Hepatocyte (in vitro differentiated cells): ENCODE results near the gene RPL29.

Source experiments
- CTCF ChIP-seq: fragments of 200-600 bp; sonication (generic); IDR thresholded peaks from 2 replicates; pipeline ENCODE4 v1.5.1; 2016; ENCODE audit warnings: antibody characterized with exemption, mild to moderate bottlenecking; ENCODE audit not compliant: poor library complexity
- EZH2 ChIP-seq: fragments of 200-600 bp; sonication (generic); IDR thresholded peaks from 2 replicates; pipeline ENCODE4 v1.6.1; 2016; ENCODE audit warnings: antibody characterized with exemption, mild to moderate bottlenecking, borderline replicate concordance

GRCh38 chr3:52023860-52024764 is 28.4 kb upstream of the RPL29 start:
- TF ChIP-seq CTCF = no peak
- no peak for TF ChIP-seq EZH2
